Inflammatory macrophage treated with lipopolysaccharide for 1 hour (primary cell): ENCODE results near the gene SCGB1D1.

Experiments used
- DNase-seq, 2 donors: peaks; one replicate each; pipeline ENCODE4 v3.0.0-alpha.2; 2020 to 2022

Gene SCGB1D1, protein sequence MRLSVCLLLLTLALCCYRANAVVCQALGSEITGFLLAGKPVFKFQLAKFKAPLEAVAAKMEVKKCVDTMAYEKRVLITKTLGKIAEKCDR

DNA sequence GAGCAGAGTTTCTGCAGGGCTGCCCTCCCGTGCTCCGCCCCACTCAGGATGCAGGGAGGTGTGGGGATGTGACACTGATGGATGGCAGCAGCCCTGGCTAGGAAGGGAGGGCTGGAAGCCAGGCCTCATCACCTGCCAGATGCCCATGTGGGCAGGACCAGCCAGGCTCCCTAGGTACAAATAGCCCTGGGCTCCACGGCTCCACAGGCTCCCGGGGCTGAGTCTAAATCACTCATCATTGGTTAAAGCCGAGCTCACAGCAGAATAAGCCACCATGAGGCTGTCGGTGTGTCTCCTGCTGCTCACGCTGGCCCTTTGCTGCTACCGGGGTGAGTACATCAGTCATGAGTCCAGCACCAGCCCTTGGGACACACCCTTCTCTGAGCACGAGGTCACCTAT lies at the start of gene SCGB1D1:
Gene SCGB1D1 (plus strand): TSS at position 206 of the 400 bp plus-strand sequence. CDS start 69 bp downstream, at position 275.
- no peak for DNase-seq

DNA sequence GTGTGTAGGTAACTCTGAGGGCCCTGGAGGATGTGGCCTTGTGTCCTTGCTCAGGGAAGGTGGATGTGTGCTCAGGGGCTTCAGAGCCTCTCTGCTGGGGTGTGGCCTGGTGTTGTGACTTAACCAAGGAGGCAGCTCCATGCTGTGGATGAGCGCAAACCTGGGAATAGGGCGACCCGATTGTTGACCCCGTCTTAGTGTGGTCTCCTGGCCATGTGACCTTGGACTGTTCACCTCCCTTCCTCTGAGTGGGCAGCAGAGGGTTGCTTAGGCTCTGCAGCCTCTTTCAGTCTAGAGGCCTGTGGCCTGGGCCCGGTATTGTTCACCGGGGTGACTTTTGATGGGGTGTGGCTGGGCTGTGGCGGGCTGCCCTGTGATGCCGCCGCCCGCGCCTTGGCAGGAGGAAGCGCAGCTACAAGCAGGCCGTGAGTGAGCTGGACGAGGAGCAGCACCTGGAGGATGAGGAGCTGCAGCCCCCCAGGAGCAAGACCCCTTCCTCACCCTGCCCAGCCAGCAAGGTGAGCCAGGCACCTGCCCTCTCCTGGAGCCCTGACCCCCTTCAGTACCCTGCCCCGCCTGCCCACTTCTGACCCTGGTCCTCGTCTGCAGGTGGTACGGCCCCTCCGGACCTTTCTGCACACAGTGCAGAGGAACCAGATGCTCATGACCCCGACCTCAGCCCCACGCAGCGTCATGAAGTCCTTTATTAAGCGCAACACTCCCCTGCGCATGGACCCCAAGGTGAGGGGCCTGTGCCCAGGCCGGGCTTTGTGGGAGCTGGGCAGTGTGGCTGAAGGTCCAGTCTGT lies 49.5 kb upstream of the SCGB1D1 start:
- no peak for DNase-seq

DNA sequence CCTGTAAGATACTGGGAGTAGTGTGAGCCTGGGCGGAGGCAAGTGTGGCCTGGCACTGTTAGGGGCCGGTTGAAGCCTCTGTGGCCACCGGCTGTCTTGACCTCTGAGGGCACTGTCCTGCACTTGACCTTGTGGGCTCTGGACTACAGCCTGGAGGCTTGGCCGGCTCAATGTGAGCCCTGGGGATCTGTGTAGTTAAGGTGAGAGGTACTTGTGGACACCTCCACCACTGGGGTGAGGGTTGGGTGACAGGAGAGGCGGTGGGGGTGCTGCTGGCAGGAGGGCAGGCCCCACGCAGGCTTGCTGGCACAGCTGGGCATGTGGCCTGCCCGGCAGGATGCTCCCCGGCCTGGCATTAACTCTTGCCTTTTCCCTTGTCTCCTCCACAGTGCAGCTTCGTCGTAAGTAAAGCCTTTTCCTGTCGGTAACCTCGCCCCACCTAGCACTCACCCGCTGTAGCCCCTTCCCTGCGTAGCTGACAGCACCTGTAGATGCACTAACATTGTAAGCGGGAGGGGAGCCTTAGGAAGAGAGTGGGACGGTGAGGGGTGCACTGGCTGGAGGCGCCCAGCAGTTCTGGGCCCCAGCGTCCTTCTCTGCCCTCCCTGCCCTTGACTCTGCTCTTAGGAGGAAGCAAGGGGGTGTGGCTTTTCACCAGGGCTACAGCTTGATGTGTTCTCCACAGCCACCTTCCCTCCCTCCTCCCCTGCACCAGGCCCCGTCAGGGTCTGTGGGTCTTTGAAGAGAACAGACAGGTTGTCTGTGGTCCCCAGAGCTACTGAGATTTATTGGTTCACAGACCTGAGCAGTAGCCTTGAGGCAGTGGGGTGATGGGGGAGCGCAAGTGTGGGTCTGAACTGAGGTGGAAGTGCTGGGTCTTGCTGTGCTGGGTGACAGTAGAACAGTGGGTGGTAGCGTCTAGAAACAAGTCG lies 48.6 kb upstream of the SCGB1D1 start:
- DNase-seq: no peak

DNA sequence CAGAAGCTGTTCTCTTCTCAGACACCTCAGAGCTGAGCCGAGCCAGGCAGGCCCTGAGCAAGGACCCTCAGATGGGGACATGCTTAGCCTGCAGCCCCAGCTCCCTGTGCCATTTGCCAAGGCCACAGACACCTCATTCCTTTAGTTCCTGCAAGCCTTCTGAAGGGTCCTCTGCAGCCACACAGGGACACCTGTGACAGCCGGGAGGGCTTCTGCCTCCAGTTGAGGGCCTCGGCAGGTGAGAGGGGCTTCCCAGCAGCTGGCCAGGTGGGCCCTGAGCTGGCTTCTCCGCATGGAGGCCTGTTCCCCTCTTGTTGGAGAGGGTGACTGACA lies 48.0 kb upstream of the SCGB1D1 start:
- DNase-seq: no peak

DNA sequence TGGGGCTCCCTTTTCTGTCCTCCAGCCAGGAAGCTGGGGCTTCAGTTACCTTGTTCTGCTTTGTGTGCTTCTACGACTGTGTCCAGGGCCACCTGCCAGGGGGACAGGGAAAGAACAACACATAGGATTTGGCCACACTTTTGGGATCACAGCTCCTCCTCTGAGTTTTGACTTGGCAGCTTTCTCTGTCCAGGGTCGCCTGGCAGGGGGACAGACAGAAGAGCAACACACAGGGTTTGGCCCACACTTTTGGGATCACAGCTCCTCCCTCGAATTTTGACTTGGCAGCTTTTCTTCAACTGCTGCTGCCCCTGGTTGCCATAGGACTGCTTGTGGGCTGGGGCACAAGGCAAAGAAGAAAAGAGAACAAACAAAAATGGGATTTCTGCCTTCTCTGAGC lies 47.1 kb upstream of the SCGB1D1 start:
- no peak for DNase-seq

DNA sequence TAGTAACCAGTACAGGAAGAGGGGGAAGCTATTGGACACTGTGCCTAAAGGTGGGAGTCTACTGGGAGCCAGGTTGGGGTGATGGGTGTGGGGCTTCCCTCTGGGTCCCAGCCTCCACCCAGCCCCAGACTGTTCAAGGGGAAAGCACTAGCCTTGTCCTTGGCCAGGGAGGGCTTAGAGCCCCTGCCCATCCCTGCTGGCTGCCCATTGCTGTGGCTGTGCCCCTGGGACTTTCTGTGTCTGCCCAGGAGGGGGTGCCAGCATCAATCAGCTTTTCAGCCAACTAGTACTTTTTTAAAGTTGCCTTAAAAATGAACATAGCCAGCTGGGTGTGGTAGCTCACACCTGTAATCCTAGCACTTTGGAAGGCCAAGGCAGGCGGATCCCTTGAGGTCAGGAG lies 46.3 kb upstream of the SCGB1D1 start:
- DNase-seq: no peak

DNA sequence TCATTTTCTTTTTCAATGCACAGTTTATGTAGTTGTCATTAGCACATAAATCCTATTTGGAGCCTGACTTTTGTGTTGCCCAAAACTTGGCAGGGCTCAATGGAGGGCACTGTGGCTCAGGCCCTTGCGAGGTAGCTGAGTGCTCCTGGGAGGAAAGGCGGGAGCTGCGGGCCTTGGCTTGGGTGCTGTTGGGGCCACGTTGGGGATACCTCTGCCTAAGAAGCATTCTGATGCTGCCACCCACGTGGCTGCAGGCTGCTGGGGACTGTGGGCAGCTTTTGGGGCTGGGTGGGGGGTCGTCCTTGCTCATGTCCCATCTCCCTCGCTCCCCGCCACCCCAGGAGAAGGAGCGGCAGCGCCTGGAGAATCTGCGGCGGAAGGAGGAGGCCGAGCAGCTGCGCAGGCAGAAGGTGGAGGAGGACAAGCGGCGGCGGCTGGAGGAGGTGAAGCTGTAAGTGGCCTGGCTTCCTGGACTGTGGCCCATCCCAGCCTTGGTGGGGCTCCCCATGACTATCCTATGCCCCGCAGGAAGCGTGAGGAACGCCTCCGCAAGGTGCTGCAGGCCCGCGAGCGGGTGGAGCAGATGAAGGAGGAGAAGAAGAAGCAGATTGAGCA lies 45.3 kb upstream of the SCGB1D1 start:
- DNase-seq: no peak

DNA sequence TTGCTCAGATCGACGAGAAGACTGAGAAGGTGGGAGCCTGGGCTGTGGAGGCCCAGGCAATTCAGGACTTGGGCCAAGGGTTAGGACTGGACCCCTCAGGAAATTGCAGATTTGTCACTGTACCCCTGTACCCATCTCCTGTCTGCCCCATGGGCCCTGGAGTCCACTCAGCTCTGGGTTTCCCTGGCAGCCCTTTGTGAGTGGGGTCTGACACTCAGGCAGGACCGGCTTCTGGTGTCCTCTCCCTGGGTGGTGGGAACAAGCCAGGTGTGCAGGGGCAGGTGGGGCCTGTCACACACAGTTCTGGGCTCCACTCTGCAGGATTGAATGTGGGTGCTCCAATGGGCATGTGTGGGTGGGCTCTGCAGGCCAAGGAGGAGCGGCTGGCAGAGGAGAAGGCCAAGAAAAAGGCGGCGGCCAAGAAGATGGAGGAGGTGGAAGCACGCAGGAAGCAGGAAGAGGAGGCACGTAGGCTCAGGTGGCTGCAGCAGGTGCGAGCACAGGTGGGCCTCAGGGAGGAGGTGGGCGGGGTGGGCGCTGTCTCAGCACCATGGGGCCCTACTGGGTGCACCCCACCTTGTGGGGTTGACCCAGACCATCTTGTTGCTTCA lies 44.6 kb upstream of the SCGB1D1 start:
- no peak for DNase-seq

DNA sequence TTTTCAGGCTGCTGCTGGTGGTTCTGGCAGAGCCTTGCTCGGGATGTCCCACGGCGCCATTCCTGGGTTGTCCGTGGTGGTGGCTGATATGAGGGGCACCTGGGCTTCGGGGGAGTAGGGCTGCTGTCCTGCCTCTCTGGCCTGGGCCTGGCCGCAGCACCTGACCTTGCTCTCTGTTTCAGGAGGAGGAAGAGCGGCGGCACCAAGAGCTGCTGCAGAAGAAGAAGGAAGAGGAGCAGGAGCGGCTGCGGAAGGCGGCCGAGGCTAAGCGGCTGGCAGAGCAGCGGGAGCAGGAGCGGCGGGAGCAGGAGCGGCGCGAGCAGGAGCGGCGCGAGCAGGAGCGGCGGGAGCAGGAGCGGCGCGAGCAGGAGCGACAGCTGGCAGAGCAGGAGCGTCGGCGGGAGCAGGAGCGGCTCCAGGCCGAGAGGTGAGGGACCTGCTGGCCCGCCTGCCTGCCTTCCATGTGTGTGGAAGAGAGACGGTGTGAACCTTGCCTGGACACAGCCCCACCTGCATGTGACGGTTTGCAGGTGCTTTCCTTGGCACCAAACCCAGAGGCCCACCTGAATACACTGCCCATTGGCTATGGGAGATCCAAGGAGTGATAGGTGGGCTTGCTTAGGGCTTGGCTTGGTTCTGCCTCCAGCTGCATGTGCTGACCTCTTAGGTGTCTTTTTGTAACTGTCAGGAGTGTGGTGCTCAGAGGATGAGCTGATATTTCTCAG lies 43.4 kb upstream of the SCGB1D1 start:
- DNase-seq: no peak

DNA sequence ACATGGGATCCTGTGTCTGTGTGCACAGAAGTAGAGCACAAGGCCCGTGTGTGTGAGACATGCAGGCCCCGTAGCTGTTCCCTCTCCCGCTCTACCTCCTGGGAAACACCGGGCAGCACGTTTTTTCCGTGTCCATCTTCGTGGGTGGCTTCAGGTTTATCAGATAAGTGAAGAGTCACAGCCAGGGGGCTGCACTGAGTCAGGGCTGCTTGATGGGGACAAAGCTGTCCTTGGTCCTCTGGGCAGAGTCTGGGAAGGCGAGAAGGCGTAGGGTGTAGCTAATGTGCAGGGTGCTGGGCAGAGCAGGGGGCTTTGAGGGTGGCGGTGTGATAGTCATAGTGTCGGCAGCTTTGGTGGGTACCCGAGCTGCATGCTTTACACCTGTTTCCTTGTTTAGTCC lies 42.5 kb upstream of the SCGB1D1 start:
- DNase-seq: no peak

DNA sequence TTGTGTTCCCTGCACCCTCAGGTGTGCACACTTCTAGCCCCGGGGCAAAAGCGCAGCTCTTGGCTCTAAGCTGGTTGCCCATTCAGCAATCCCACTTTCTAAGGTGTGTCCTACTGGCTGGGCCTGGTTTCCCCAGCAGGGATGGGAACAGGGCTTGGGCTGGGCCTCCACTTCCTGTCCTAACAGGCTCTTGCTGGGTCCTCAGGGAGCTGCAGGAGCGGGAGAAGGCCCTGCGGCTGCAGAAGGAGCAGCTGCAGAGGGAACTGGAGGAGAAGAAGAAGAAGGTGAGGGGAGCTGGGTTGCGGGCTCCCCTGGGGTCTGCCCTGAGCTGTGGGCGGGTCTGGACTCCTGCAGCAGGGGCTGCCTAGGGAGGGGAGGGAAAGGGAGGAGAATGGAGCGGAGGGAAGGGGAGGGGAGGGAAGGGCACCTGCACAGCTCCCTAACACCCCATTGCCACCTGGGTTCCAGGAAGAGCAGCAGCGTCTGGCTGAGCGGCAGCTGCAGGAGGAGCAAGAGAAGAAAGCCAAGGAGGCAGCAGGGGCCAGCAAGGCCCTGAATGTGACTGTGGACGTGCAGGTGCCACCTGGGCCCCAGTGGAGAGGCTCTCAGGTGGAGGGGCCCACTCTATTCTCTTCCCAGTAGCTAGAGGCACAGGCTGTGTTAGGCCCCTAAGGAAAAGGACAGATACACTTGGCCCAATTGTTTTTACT lies 41.6 kb upstream of the SCGB1D1 start:
- DNase-seq: no peak

DNA sequence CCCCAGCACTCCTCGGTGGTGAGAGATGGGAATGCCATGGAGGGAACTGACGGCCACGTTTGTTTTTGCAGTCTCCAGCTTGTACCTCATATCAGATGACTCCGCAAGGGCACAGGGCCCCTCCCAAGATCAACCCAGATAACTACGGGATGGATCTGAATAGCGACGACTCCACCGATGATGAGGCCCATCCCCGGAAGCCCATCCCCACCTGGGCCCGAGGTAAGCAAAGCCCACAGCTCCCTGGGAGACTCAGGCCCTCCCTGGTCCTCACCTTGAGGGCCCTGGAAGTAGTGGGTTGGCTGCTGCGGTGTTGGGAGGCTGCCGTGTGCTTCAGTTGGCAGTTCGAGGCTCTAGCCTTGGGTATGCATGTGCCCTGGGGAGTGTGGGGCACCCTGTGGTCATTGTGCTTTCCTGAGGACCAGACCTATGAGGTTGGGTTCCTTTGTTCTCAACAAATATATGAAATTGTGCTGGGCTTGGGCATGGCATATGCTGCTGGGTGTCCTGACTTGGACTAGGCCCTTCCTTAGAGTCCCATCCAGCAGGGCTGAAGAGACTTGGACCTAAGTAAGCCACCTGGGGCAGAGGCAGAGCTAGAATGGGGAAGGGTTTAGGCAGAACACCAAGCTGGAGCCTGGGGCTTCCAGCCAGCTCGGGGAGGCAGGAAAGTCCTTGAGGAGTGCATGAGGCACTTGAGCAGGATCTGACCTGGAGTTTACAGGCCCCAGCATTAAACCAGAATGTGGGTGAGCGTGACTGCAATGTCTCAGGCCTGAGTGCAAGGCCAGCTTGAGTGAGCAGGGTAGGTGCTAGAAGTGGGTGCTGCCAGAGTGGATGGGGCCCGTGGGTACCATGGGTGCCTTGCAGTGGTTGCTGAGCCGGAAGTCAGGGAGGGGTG lies 39.8 kb upstream of the SCGB1D1 start:
- DNase-seq: no peak

DNA sequence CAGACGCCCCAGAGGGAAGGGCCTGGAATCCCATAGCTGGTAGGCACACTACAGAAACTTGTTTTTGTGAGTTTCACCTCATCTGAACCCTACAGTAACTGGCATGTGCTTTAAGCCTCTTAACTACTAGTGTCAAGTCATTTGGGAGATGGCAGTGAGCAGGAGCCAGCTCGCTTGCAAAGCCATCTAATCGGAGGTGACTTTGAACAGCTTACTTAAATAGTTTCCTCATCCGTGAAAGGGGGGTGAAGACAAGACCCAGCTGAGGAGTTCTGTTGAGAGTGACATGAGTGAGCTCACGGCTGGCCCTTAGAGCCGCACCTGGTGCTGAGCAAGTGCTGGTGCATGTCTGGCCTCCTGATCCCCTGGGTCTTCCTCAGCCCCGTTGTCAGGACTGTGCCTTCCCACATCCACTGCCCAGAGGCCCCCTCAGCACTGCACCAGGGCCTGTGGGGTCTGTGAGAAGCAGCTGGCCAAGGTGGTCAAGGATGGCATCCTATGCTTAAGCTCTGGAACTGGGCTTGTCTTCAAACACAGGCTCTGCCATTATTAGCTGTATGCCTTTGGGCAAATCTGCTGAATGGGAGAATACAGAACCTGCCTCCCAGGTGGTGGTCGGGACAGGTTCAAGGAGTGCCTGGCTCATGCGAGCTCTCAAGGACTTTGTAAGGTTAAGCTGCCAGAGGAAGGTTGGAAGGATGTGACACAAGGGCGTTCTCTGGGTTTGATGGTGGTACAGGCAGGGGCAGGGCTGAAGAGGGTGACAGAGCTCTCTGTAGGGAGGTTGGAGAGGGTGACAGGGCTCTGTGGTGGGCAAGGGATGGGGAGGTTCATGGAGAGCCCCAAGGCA lies 38.9 kb upstream of the SCGB1D1 start:
- no peak for DNase-seq

DNA sequence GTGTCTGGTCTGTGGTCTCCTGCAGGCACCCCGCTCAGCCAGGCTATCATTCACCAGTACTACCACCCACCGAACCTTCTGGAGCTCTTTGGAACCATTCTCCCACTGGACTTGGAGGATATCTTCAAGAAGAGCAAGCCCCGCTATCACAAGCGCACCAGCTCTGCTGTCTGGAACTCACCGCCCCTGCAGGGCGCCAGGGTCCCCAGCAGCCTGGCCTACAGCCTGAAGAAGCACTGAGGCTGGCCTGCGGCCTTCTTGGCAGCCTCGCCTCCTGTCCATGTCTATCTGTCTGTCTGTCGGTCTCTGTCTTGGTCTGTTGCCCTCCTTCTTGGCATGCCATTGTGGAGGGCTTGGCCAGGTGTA lies 38.3 kb upstream of the SCGB1D1 start:
- no peak for DNase-seq

DNA sequence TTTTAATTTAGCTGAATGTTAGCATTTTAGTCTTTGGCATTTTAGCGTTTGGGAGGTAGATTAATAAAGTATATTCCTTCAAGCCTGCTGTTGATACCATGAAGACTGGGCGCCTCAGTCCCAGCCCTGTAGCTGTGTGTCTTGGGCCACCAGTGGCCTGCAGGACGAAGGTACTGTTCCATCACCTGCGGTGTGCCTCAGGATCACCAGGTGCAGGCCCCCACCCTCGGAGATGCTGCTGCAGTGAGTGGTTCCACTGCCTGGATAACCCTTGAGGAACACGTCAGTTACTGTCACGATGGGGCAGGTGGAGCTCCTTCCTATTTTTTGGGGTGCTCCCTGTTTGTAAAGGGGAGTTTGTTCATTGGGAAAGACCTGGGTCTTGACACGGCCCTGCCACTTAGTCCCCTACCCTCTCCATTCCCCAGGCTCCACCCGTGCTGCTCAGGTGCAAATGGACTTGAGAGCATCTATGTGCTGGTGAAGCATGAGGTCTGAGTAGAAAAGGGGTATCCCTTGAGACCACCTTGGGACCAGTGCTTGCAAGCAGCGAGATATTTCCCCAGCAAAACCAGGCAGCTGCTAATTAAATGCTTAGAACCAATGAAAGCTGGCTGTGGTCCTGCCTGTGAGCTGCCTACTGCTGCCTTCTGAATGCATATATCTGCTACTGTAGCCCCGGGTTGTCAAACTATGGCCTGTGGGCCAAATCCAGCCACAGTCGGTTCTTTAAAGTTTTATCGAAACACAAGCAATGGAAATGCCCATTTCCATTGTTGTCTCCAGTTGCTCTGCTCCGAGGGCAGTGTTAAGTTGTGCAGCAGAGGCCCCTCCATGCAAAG lies 37.5 kb upstream of the SCGB1D1 start:
- no peak for DNase-seq

DNA sequence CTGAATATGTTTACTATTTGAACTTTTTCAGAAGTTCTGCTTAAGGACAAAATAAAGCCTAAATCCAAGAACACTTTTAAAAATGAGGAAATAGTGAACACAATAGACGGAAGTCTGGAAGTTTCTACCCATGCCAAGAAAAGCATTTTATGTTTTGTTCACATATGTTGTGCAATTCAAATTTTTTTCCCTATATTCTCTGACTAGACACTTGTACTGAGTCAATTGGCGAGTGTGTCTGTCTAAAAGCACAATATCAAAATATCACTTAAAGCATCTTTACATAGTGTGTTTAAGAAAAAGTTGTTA lies 37.0 kb upstream of the SCGB1D1 start:
- peak; percentile 9 to 25 for DNase-seq

DNA sequence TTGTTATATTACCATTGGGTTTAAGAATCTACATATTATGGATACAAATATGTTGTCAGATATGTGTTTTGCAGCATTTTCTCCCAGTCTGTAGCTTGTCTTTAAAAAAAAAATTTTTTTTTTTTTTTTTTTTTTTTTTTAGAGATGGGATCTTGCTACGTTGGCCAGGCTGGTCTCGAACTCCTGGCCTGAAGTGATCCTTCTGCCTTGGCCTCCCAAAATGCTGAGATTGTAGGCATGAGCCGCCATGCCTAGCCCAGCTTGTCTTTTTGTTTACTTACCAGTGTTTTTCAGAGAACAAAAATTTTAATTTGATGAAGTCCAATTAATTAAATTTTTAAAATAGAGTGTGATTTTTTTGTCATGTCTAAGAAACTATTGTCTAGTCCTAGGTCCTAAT lies 36.4 kb upstream of the SCGB1D1 start:
- no peak for DNase-seq

DNA sequence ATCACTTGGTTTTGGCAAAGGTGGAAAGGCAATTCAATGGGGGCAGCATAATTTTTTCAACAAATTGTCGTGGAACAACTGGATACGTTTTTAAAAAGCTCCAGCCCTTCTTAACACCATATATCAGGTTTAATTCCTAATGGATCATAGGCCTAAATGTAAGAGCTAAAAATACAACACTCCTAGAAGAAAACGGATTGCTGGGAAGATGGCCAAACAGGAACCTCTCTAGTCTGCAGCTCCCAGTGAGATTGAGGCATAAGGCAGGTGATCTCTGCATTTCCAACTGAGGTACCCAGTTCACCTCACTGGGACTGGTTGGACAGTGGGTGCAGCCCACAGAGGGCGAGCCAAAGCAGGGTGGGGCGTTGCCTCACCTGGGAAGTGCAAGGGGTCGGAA lies 32.4 kb upstream of the SCGB1D1 start:
- no peak for DNase-seq

DNA sequence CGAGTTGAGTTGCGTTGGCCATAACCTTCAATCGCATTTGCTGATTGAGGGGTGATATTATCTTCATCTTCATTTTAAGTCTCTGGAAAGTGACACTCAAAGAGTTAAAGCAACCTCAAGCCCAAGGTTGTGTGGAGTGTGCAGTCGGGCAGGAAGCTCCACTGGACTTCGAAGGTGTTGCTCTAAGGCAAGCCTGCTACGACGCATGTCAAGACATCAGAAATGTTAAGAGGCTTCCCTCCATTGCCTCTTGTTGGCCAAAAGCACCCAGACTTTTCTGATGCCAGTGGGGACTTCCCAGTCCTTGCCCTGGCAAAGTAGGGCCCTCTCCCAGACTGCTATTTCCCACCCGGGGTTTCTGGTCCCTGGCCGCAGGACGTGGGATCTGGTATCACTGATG lies 23.6 kb upstream of the SCGB1D1 start:
- DNase-seq: no peak
